MM.1S (cell line): Measurements from ENCODE around the gene TMC1.

Source experiments
- CTCF ChIP-seq: fragments of 300-600 bp; sonication (generic); IDR thresholded peaks from 2 replicates; pipeline ENCODE4 v1.5.1; 2016; ENCODE audit warnings: antibody characterized with exemption, low read length, mixed read lengths
- EZH2 ChIP-seq: fragments of 300-600 bp; sonication (generic); optimal IDR thresholded peaks from 2 replicates; pipeline ENCODE3; 2017; ENCODE audit warnings: low read depth, mild to moderate bottlenecking, antibody characterized with exemption, low read length, mixed read lengths
- EZH2phosphoT487 ChIP-seq: fragments of 300-600 bp; sonication (generic); IDR thresholded peaks from 2 replicates; pipeline ENCODE4 v1.6.1; 2018; ENCODE audit warnings: antibody characterized with exemption, low read length

GRCh38 chr9:72657023-72657422, 135.6 kb downstream of the TMC1 start:
- TF ChIP-seq CTCF: no peak
- no peak for TF ChIP-seq EZH2phosphoT487
- no peak for TF ChIP-seq EZH2
